Measurements from ENCODE around the gene GALNT9. TPM values are rescaled to one million over a fixed set of nuclear protein-coding genes. Genes with fewer than 3 reads are reported as not detected.

Gene GALNT9
- total and polyA plus RNA-seq, 2 experiments from 2014 or later, result 3.9 to 4.7 TPM

GRCh38 chr12:132280406-132280805, 49.0 kb downstream of the GALNT9 start:
- no peaks in the 10 kb centered on the region for H3K9me3 ChIP-seq (ENCODE audit: low read depth)
- no peak for DNase-seq (ENCODE audit: low spot score)
- H3K27me3 ChIP-seq, result peaks cover 15% of the 10 kb centered on the region
- H3K36me3 ChIP-seq (replicated peaks; ENCODE audit: insufficient read depth, low read depth), result no peaks in the 10 kb centered on the region
- TF ChIP-seq CTCF (IDR thresholded peaks at IDR 0.05; ENCODE audit: poor library complexity) (no peak), EZH2 (IDR thresholded peaks at IDR 0.05; ENCODE audit: borderline replicate concordance) (no peak), EZH2phosphoT487 (IDR thresholded peaks at IDR 0.05; ENCODE audit: low read depth, severe bottlenecking, unreplicated experiment) (no peak)
- no peaks in the 10 kb centered on the region for H3K79me2 ChIP-seq
- no peaks in the 10 kb centered on the region for H4K20me1 ChIP-seq (ENCODE audit: insufficient read depth, poor library complexity, severe bottlenecking)
- H2AFZ ChIP-seq, result no peak overlapping the region
- no peaks in the 10 kb centered on the region for H3K9me2 ChIP-seq (replicated peaks; ENCODE audit: insufficient read depth)
- H3K4me2 ChIP-seq, result no peak overlapping the region
- no peak overlapping the region for H3K4me3 ChIP-seq
- H3K27ac ChIP-seq, result no peak overlapping the region
- 55% methylated on average over 11 of the region's 12 CpGs for WGBS (ENCODE audit: low lambda C conversion rate, missing lambda C conversion rate)
- peaks cover 8% of the 10 kb centered on the region for H3K4me1 ChIP-seq (ENCODE audit: insufficient read depth)

GRCh38 chr12:132279930-132280329, 49.5 kb downstream of the GALNT9 start:
- Histone ChIP-seq H3K27ac (no peak overlapping the region), H3K9me2 (replicated peaks; ENCODE audit: insufficient read depth) (no peaks in the 10 kb centered on the region), H3K4me2 (no peak overlapping the region), H3K27me3 (peaks cover 14% of the 10 kb centered on the region), H2AFZ (no peak overlapping the region), H3K36me3 (replicated peaks; ENCODE audit: insufficient read depth, low read depth) (no peaks in the 10 kb centered on the region), H4K20me1 (ENCODE audit: insufficient read depth, poor library complexity, severe bottlenecking) (no peaks in the 10 kb centered on the region), H3K4me3 (no peak overlapping the region), H3K9me3 (ENCODE audit: low read depth) (no peaks in the 10 kb centered on the region), H3K79me2 (no peaks in the 10 kb centered on the region), H3K4me1 (ENCODE audit: insufficient read depth) (peaks cover 8% of the 10 kb centered on the region)
- TF ChIP-seq EZH2 (IDR thresholded peaks at IDR 0.05; ENCODE audit: borderline replicate concordance) (no peak), CTCF (IDR thresholded peaks at IDR 0.05; ENCODE audit: poor library complexity) (no peak), EZH2phosphoT487 (IDR thresholded peaks at IDR 0.05; ENCODE audit: low read depth, severe bottlenecking, unreplicated experiment) (no peak)
- DNase-seq (ENCODE audit: low spot score), result no peak
- WGBS (ENCODE audit: low lambda C conversion rate, missing lambda C conversion rate), result 82% methylated on average over 2 of the region's 2 CpGs

- Histone ChIP-seq H3K4me3 (no peak overlapping the region), H2AFZ (no peak overlapping the region), H3K79me2 (no peaks in the 10 kb centered on the region), H4K20me1 (ENCODE audit: insufficient read depth, poor library complexity, severe bottlenecking) (no peaks in the 10 kb centered on the region), H3K4me2 (no peak overlapping the region), H3K9me3 (ENCODE audit: low read depth) (no peaks in the 10 kb centered on the region), H3K36me3 (replicated peaks; ENCODE audit: insufficient read depth, low read depth) (no peaks in the 10 kb centered on the region), H3K9me2 (replicated peaks; ENCODE audit: insufficient read depth) (no peaks in the 10 kb centered on the region), H3K27me3 (peaks cover 14% of the 10 kb centered on the region), H3K4me1 (ENCODE audit: insufficient read depth) (peaks cover 4% of the 10 kb centered on the region), H3K27ac (no peak overlapping the region)
- DNase-seq (ENCODE audit: low spot score), result peak; percentile 42
- WGBS (ENCODE audit: low lambda C conversion rate, missing lambda C conversion rate), result 87% methylated on average over 18 of the region's 18 CpGs
- TF ChIP-seq EZH2 (IDR thresholded peaks at IDR 0.05; ENCODE audit: borderline replicate concordance), result no peak
- TF ChIP-seq EZH2phosphoT487 (IDR thresholded peaks at IDR 0.05; ENCODE audit: low read depth, severe bottlenecking, unreplicated experiment), result no peak
- no peak for TF ChIP-seq CTCF (IDR thresholded peaks at IDR 0.05; ENCODE audit: poor library complexity)
Measured at GRCh38 chr12:132279184-132279889, 50.1 kb downstream of the GALNT9 start.

All from hepatocyte (in vitro differentiated cells).